Effector memory CD4-positive, alpha-beta T cell (primary cell): ENCODE measurements around the gene MEF2C.
"Not testable (repeated sequence)": the region's sequence is repeated elsewhere in the genome, so short reads cannot be mapped to it uniquely, and the experiment has no call there.

ENCODE experiments used
- DNase-seq, 3 donors: peaks; one replicate each; pipeline ENCODE4 v3.0.0-alpha.2; 2020
- H3K27ac ChIP-seq: 2 replicates; pipeline ENCODE4 v1.7.0; 2013; ENCODE audit warnings: mild to moderate bottlenecking, low read length, moderate library complexity; ENCODE audit not compliant: insufficient read depth, poor library complexity, severe bottlenecking
- H3K27me3 ChIP-seq: replicated peaks from 2 replicates; pipeline ENCODE4 v1.7.0; 2013; ENCODE audit warnings: mild to moderate bottlenecking, low read length; ENCODE audit not compliant: insufficient read depth, control insufficient read depth, poor library complexity, severe bottlenecking
- H3K36me3 ChIP-seq: 2 replicates; pipeline ENCODE4 v1.7.0; 2013; ENCODE audit warnings: mild to moderate bottlenecking, low read length, moderate library complexity; ENCODE audit not compliant: control insufficient read depth, insufficient read depth
- H3K4me1 ChIP-seq: 2 replicates; pipeline ENCODE4 v1.7.0; 2013; ENCODE audit warnings: low read length, mild to moderate bottlenecking; ENCODE audit not compliant: control insufficient read depth, insufficient read depth, poor library complexity, severe bottlenecking
- H3K4me3 ChIP-seq: 2 replicates; pipeline ENCODE4 v1.7.0; 2013; ENCODE audit warnings: low read length, low read depth, mild to moderate bottlenecking; ENCODE audit not compliant: insufficient read depth, poor library complexity, severe bottlenecking
- H3K9me3 ChIP-seq: 2 replicates; pipeline ENCODE4 v1.7.0; 2013; ENCODE audit warnings: mild to moderate bottlenecking, low read length, moderate library complexity; ENCODE audit not compliant: control insufficient read depth

The MEF2C gene

DNA sequence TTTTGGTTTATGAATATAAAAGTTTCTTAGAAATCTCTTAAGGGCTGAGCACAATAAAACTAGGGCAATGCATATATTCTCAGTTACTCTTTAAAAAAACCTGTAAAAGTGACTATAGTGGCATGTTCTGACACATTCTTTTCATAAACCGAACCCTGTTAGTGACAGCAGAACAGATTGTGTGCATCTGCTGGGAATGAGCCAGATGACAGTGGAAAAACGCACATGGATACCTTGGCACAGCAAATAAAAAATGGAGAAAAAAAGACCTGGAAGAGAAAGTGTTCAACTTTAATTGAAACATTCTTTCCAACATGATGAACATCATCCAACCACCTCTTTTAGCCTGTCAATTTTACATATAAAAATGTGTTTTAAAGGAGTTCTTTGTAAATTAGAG, 12.7 kb downstream of the MEF2C start:
- DNase-seq = no peak
- no peak overlapping the region for H3K4me3 ChIP-seq
- H3K4me1 ChIP-seq = no peaks in the 10 kb centered on the region
- no peak overlapping the region for H3K27ac ChIP-seq
- no peaks in the 10 kb centered on the region for H3K36me3 ChIP-seq
- no peaks in the 10 kb centered on the region for H3K9me3 ChIP-seq
- H3K27me3 ChIP-seq = no peaks in the 10 kb centered on the region

DNA sequence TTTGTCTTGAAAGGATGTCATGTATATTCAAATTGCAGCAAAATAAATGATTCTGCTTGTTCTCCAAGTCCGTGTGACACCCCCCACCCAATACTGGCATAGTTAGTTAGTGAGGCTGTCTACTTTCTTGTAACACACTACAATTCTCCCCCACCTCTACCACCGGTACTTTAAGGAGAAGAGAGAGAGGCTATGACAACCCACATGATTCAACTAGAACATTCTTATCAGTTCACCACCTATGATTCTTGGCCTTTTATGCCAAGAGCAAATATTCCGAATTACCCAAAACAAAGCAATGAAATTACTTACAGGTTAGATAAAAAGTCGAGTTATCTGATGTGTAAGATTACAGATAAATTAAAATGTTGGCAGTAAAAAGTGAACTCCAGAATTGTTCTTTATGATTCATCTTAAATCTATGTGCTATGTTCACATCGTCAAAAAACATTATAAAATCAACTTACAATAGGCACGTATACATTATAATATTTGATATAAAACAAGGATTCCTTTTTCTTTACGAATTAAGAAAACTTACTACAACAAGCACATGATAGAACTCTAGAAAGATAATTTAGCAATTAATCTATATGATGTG, 14.4 kb downstream of the MEF2C start:
- H3K9me3 ChIP-seq = no peaks in the 10 kb centered on the region
- H3K27ac ChIP-seq = no peak overlapping the region
- no peaks in the 10 kb centered on the region for H3K4me1 ChIP-seq
- no peak overlapping the region for H3K4me3 ChIP-seq
- no peaks in the 10 kb centered on the region for H3K36me3 ChIP-seq
- no peaks in the 10 kb centered on the region for H3K27me3 ChIP-seq
- DNase-seq = no peak

DNA sequence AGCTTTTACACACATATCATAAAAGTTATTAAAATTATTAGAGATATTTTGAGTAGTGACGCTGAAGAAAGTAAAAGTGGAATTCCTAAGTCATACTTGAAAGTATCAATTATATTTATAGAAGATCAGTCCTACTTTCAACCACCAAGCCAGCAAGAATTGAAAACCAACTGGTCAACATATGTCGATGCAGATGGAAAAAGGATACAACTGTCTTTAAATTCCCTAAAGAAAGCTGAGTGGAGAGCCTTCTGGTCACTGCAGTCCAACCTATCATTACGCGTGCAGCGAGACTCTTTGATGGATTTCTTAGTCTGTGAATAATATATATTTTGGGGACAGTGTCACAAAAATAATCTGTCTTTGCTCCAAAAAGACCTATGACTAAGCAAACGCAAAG, 15.3 kb downstream of the MEF2C start:
- H3K27me3 ChIP-seq = no peaks in the 10 kb centered on the region
- no peak for DNase-seq
- H3K4me1 ChIP-seq = no peaks in the 10 kb centered on the region
- no peak overlapping the region for H3K27ac ChIP-seq
- no peaks in the 10 kb centered on the region for H3K9me3 ChIP-seq
- H3K4me3 ChIP-seq = no peak overlapping the region
- H3K36me3 ChIP-seq = no peaks in the 10 kb centered on the region

DNA sequence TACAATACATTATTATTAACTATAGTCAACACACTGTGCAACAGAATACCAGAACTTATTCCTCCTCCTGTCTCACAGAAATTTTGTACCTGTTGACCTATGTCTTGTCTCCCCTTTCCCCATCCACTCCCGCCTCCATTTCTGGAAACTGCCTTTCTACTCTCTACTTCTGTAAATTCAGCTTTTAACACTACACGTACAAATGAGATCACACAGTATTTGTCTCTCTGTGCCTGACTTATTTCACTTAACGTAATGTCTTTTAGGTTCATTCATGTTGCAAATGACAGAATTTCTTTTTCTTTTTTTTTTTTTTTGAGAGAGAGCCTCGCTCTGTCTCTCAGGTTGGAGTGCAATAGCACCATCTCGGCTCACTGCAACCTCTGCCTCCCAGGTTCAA, 19.5 kb downstream of the MEF2C start:
- Histone ChIP-seq H3K36me3 (no peaks in the 10 kb centered on the region), H3K4me3 (no peak overlapping the region)

DNA sequence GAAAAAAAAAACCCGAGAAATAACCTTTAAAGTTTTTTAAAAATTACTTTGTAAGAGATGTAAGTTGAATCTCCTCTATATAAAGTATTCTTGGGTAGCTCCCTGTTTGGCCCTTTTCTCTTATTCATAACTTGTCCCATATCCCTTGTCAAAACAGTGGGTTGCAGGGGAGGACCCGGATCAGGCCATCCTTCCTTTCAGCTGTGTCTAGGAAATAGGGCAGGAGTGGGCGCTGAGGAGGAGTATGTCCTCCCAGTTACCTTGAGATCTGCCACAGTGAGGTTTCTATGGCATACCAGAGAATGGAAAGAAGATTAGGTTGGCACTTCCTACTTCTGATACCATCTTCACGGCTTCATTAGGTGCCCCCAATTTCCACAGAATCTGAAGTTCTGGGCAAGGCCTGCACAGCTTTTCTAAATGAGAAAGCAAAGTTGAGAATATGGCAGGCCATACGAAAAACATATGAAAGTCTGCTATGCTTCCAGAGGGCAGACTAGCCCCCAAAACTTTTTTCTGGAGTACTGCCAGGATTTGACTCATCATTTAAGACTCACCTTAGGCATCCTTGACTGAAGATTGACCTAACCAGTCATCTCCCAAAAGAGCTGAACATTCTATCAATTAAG, 20.3 kb downstream of the MEF2C start:
- Histone ChIP-seq H3K9me3 (no peaks in the 10 kb centered on the region), H3K27ac (no peak overlapping the region), H3K36me3 (no peaks in the 10 kb centered on the region), H3K27me3 (no peaks in the 10 kb centered on the region), H3K4me3 (no peak overlapping the region), H3K4me1 (no peaks in the 10 kb centered on the region)
- no peak for DNase-seq

More for the DNA sequence above, 19.5 kb downstream of the MEF2C start:
- no peaks in the 10 kb centered on the region for H3K4me1 ChIP-seq
- no peaks in the 10 kb centered on the region for H3K9me3 ChIP-seq
- H3K27ac ChIP-seq = no peak overlapping the region
- H3K27me3 ChIP-seq = no peaks in the 10 kb centered on the region
- DNase-seq = no peak

DNA sequence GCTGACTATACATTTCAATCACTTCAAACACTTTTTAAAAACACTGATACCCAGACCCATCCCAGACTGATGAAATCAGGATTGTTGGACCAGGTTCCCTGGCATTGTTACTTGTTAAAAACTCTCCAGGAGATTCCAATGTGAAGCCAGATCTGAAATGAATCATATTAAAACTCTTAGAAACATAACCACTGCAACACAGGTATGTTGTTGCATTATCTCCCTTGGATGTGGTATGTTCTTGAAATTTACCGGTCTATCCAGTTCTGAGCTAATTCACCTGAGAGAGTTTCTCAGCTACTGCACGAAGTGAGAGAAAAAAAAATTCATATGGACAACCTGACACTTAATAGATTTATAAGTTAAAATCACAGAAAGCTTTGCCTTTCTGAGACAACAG, 21.8 kb downstream of the MEF2C start:
- Histone ChIP-seq H3K27me3 (no peaks in the 10 kb centered on the region), H3K4me3 (no peak overlapping the region), H3K36me3 (no peaks in the 10 kb centered on the region), H3K9me3 (no peaks in the 10 kb centered on the region), H3K4me1 (no peaks in the 10 kb centered on the region), H3K27ac (no peak overlapping the region)
- no peak for DNase-seq

DNA sequence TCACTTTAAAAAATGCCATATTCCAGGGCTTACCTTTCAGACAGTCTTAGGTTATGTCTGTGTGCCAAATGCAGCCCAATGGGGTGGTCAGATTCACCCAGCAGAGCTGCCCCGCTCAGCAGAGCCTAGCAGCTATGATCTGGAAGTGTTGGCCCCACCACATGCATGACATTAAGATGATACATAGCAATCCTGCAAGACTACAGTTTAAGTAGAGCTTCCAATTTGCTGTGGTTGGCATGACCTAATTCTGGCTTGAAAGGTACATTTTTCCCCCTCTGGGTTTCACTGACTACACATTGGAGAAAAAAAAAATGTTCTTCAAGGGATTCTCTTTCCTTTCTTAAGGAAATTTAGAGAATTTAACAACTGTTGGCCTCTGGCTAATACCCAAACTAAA, 22.5 kb downstream of the MEF2C start:
- H3K27me3 ChIP-seq = no peaks in the 10 kb centered on the region
- H3K9me3 ChIP-seq = no peaks in the 10 kb centered on the region
- no peak overlapping the region for H3K27ac ChIP-seq
- H3K36me3 ChIP-seq = no peaks in the 10 kb centered on the region
- H3K4me3 ChIP-seq = no peak overlapping the region
- H3K4me1 ChIP-seq = no peaks in the 10 kb centered on the region
- DNase-seq = no peak

DNA sequence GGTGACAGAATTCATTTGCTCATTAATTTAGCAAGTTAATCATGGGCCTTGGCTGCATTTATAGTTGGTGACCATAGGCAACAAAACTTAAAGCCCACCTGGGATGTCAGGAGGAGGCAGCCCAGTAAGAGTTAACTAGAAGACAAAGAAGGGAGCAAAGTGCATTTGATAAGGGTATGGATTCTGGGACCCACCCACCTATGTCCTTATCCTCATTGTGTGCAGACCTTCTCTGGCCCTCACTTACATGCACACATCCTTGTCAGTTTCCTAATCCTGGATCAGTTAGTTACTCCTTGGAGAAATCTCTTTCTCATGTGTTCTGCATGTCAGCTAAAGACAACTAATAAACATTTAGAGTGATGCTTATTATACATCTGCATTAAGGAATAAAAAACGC, 24.6 kb downstream of the MEF2C start:
- no peaks in the 10 kb centered on the region for H3K36me3 ChIP-seq
- no peak for DNase-seq
- H3K27ac ChIP-seq = no peak overlapping the region
- no peaks in the 10 kb centered on the region for H3K27me3 ChIP-seq
- no peaks in the 10 kb centered on the region for H3K4me1 ChIP-seq
- H3K4me3 ChIP-seq = no peak overlapping the region
- H3K9me3 ChIP-seq = no peaks in the 10 kb centered on the region

DNA sequence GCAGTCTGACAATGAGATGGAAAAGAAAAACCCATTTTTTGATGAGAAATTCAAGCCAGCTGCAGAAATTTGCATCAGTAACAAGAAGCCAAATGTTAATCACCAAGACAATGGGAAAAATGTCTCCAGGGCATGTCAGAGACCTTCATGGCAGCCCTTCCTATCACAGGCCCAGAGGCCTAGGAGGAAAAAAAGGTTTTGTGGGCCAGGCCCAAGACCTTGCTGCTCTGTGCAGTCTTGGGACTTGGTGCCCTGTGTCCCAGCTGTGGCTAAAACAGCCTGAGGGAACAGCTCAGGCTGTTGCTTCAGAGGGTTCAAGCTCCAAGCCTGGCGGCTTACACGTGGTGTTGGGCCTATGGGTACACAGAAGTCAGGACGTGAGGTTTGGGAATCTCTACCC, 26.6 kb downstream of the MEF2C start:
- H3K36me3 ChIP-seq, H3K4me1 ChIP-seq, H3K27ac ChIP-seq, H3K4me3 ChIP-seq, H3K9me3 ChIP-seq, H3K27me3 ChIP-seq, DNase-seq: not testable (repeated sequence)

DNA sequence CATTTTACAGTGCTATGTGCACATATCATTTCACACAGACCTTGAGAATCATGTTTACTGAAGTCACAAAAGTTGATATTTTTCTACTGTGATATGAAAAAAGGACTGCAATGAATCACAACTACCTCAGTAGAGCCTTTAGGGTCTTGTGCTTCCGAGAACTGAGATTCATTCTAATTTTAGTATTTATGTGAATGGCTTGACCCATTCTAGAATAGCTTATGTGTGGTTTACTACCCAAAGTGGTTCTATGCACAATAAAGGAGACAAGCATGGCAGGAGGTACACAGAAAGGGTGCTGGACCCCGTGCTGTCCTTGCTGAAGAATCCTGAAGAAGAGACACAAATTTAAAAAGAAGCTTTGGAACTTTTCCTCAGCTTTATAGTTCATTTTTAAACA, 28.2 kb downstream of the MEF2C start:
- H3K9me3 ChIP-seq = no peaks in the 10 kb centered on the region
- H3K4me1 ChIP-seq = no peaks in the 10 kb centered on the region
- H3K4me3 ChIP-seq = no peak overlapping the region
- H3K27me3 ChIP-seq = no peaks in the 10 kb centered on the region
- H3K36me3 ChIP-seq = no peaks in the 10 kb centered on the region
- H3K27ac ChIP-seq = no peak overlapping the region
- DNase-seq = no peak
